Measurements from ENCODE around the gene C1QTNF9. TPM values are rescaled to one million over a fixed set of nuclear protein-coding genes. Genes with fewer than 3 reads are reported as not detected.
"Not testable (repeated sequence)": the region's sequence is repeated elsewhere in the genome, so short reads cannot be mapped to it uniquely, and the experiment has no call there.

C1QTNF9 gene, protein sequence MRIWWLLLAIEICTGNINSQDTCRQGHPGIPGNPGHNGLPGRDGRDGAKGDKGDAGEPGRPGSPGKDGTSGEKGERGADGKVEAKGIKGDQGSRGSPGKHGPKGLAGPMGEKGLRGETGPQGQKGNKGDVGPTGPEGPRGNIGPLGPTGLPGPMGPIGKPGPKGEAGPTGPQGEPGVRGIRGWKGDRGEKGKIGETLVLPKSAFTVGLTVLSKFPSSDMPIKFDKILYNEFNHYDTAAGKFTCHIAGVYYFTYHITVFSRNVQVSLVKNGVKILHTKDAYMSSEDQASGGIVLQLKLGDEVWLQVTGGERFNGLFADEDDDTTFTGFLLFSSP
- total RNA-seq (not detected in 2 replicates), polyA plus RNA-seq (not detected in 2 replicates), polyA minus RNA-seq (not detected in 2 replicates), Bru-seq, nascent RNA (percentile 13 among the genes with signal in this experiment), BruChase-seq, experiment 1, labeled RNA remaining after a 6-hour chase (not detected), BruChase-seq, experiment 2, labeled RNA remaining after a 2-hour chase (not detected)
- polyA plus RNA-seq (2011; cell fraction: cytosol; rRNA removed), result not detected in 2 replicates
- not detected in 2 replicates for polyA plus RNA-seq (2011; cell fraction: nucleus; rRNA removed)
- not detected in 2 replicates for polyA plus RNA-seq (2012)
- not detected for polyA minus RNA-seq (2011; cell fraction: cytosol; rRNA and poly(A)+ RNA removed)
- not detected in 2 replicates for polyA minus RNA-seq (2011; cell fraction: nucleus; rRNA and poly(A)+ RNA removed)
- long read RNA-seq, result 0 reads

DNA sequence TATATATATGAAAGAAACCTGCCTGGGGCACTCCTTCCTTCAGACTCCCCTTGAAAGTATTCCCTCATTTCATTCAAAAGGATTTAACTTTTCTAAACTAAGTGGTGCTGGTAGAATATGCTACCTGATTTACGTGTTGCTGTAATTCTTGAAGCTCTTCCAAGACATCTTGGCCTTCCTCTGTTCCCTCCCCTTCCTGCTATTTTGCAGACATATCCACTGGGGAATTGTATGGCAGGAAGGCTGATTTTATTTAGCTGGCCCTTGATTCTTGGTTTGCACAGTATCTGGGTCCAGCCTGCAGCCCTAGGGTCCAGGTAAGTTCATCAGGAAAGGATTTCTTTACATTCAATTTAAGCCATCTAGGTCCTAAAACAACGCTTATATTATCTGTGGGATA, at the start of gene C1QTNF9:
C1QTNF9 (plus strand) TSS at position 281 of the 400 bp plus-strand sequence. CDS start 6,424 bp downstream, outside the sequence.
- H3K4me2 ChIP-seq (ENCODE audit: insufficient read depth, low read length); DNase-seq (ENCODE audit: low read depth, low spot score); H3K27me3 ChIP-seq (ENCODE audit: control insufficient read depth in 2 of 2, insufficient read depth in 2 of 2, low read length in 2 of 2); H3K9ac ChIP-seq (replicated peaks; ENCODE audit: extremely low read depth, insufficient read depth, low read length); H3K9me3 ChIP-seq (replicated peaks; ENCODE audit: control insufficient read depth, insufficient read depth, low read length); H4K20me1 ChIP-seq (replicated peaks; ENCODE audit: control insufficient read depth, extremely low read depth, insufficient read depth, low read length); H3K9me1 ChIP-seq (replicated peaks; ENCODE audit: control insufficient read depth, extremely low read depth, insufficient read depth, low read length); FAIRE-seq; BruUV-seq (replicated peaks); H3K36me3 ChIP-seq (ENCODE audit: control insufficient read depth in 2 of 2, extremely low read depth in 1 of 2, insufficient read depth in 2 of 2, low read length in 2 of 2); H3K4me1 ChIP-seq (ENCODE audit: control insufficient read depth, extremely low read depth, insufficient read depth, low read length); dilution Hi-C loops (cut with MboI; ENCODE audit: extremely low pct_ligation_motif_present, low sequenced_read_pairs); H3K27ac ChIP-seq (ENCODE audit: insufficient read depth, low read depth, low read length); CTCF ChIA-PET; H2AFZ ChIP-seq (ENCODE audit: low read depth, low read length); intact Hi-C loops (cut with micrococcal nuclease); POLR2A ChIA-PET; H3K79me2 ChIP-seq (ENCODE audit: control insufficient read depth, insufficient read depth, low read length); H3K4me3 ChIP-seq (replicated peaks in 1 of 3; ENCODE audit: insufficient read depth in 1 of 3, low read depth in 1 of 3, low read length in 3 of 3): not testable (repeated sequence)

DNA sequence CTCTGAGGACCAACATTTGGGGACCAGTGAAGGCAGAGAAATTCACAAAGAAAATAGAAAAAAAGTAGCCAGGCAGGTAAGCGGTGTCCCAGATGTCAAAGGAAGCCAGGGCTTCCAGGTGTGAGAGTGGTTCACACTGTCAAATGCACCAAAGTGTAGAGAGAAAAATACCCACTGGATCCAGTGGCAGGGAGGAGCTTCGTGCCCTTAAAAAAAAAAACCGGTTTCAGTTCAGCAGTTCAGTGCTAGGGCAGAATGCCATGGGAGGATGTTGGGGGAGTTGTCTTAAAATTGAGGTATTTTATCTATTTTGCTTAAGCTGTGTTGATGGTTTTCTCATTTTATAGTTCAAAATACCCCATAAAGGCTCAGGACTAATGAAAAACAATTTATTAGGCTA, 47.8 kb upstream of the C1QTNF9 start:
- FAIRE-seq, result no peak
- no peak overlapping the region for H3K27ac ChIP-seq (ENCODE audit: insufficient read depth, low read depth, low read length)
- no TSS peak for BruUV-seq (replicated peaks)

More for the DNA sequence above, 47.8 kb upstream of the C1QTNF9 start:
- H4K20me1 ChIP-seq (replicated peaks; ENCODE audit: control insufficient read depth, extremely low read depth, insufficient read depth, low read length), result no peaks in the 10 kb centered on the region
- H3K79me2 ChIP-seq (ENCODE audit: control insufficient read depth, insufficient read depth, low read length), result no peaks in the 10 kb centered on the region
- no peak overlapping the region for H3K9ac ChIP-seq (replicated peaks; ENCODE audit: extremely low read depth, insufficient read depth, low read length)
- ChIA-PET CTCF (interaction anchor here (1.1 to 1.3 kb wide), 2 partner anchors 9 to 11 kb away, joined by 3 to 4 read pairs; no protein-coding TSS in a partner anchor), POLR2A (no interaction called here)
- H3K9me3 ChIP-seq (replicated peaks; ENCODE audit: control insufficient read depth, insufficient read depth, low read length), result no peaks in the 10 kb centered on the region
- H3K36me3 ChIP-seq (ENCODE audit: control insufficient read depth in 2 of 2, extremely low read depth in 1 of 2, insufficient read depth in 2 of 2, low read length in 2 of 2), result no peaks in the 10 kb centered on the region
- H3K4me3 ChIP-seq (replicated peaks in 1 of 3; ENCODE audit: insufficient read depth in 1 of 3, low read depth in 1 of 3, low read length in 3 of 3), result no peak overlapping the region
- H3K4me1 ChIP-seq (ENCODE audit: control insufficient read depth, extremely low read depth, insufficient read depth, low read length), result no peaks in the 10 kb centered on the region
- no peak overlapping the region for H2AFZ ChIP-seq (ENCODE audit: low read depth, low read length)
- H3K4me2 ChIP-seq (ENCODE audit: insufficient read depth, low read length), result no peak overlapping the region
- dilution Hi-C loops (cut with MboI; ENCODE audit: extremely low pct_ligation_motif_present, low sequenced_read_pairs), result no loop called here
- no peaks in the 10 kb centered on the region for H3K9me1 ChIP-seq (replicated peaks; ENCODE audit: control insufficient read depth, extremely low read depth, insufficient read depth, low read length)
- intact Hi-C loops (cut with micrococcal nuclease), result no loop called here
- DNase-seq (ENCODE audit: low read depth, low spot score), result no peak
- H3K27me3 ChIP-seq (ENCODE audit: control insufficient read depth in 2 of 2, insufficient read depth in 2 of 2, low read length in 2 of 2), result no peaks in the 10 kb centered on the region
- TF ChIP-seq GATA2 (IDR thresholded peaks at IDR 0.05; ENCODE audit: insufficient read depth, insufficient read length, low read depth, low read length) (no peak), JUN (IDR thresholded peaks at IDR 0.05; ENCODE audit: borderline replicate concordance, insufficient read depth, insufficient read length, low read depth) (no peak), EZH2 (IDR thresholded peaks at IDR 0.05; ENCODE audit: borderline replicate concordance, low read depth, low read length, severe bottlenecking) (no peak), FOS (IDR thresholded peaks at IDR 0.05; ENCODE audit: borderline replicate concordance, insufficient read depth, low read length) (no peak), MYC (IDR thresholded peaks at IDR 0.05; ENCODE audit: low read depth, low read length) (no peak)
